HEK293 (cell line): ENCODE data around the gene SLC38A3.

ENCODE experiments used
- GLI4 ChIP-seq: fragments of 450-650 bp; formaldehyde crosslinking; IDR thresholded peaks from 2 replicates; pipeline ENCODE4 v1.5.1; 2016; ENCODE audit warnings: missing biosample characterization, missing genetic modification characterization
- KLF1 ChIP-seq: fragments of 450-650 bp; formaldehyde crosslinking; IDR thresholded peaks from 2 replicates; pipeline ENCODE4 v1.5.1; 2016; ENCODE audit warnings: missing biosample characterization, missing genetic modification characterization
- KLF10 ChIP-seq: fragments of 450-650 bp; IDR thresholded peaks from 2 replicates; pipeline ENCODE4 v1.5.1; 2018; ENCODE audit warnings: missing biosample characterization, mild to moderate bottlenecking, missing genetic modification characterization
- SP3 ChIP-seq: fragments of 450-650 bp; formaldehyde crosslinking; IDR thresholded peaks from 2 replicates; pipeline ENCODE4 v1.5.1; 2016; ENCODE audit warnings: missing biosample characterization, missing genetic modification characterization
- TRIM28 ChIP-seq: IDR thresholded peaks from 2 replicates; pipeline ENCODE4 v1.6.1; 2011; ENCODE audit warnings: low read length, control low read depth, borderline replicate concordance
- WT1 ChIP-seq: fragments of 450-650 bp; formaldehyde crosslinking; IDR thresholded peaks from 2 replicates; pipeline ENCODE4 v1.5.1; 2016; ENCODE audit warnings: missing biosample characterization, missing genetic modification characterization
- YY1 ChIP-seq: fragments of 450-650 bp; formaldehyde crosslinking; IDR thresholded peaks from 2 replicates; pipeline ENCODE4 v1.5.1; 2018; ENCODE audit warnings: missing biosample characterization, missing genetic modification characterization
- ZBTB17 ChIP-seq: fragments of 450-650 bp; formaldehyde crosslinking; IDR thresholded peaks from 2 replicates; pipeline ENCODE4 v1.5.1; 2016; ENCODE audit warnings: missing biosample characterization, missing genetic modification characterization
- ZEB2 ChIP-seq: fragments of 450-650 bp; formaldehyde crosslinking; IDR thresholded peaks from 2 replicates; pipeline ENCODE4 v1.5.1; 2016; ENCODE audit warnings: missing biosample characterization, missing genetic modification characterization
- ZFP3 ChIP-seq: fragments of 450-650 bp; formaldehyde crosslinking; IDR thresholded peaks from 2 replicates; pipeline ENCODE4 v1.5.1; 2016; ENCODE audit warnings: low read depth, missing biosample characterization, missing genetic modification characterization
- ZNF175 ChIP-seq: fragments of 450-650 bp; formaldehyde crosslinking; IDR thresholded peaks from 2 replicates; pipeline ENCODE4 v1.5.1; 2016; ENCODE audit warnings: missing biosample characterization, missing genetic modification characterization
- ZNF214 ChIP-seq: fragments of 450-650 bp; formaldehyde crosslinking; IDR thresholded peaks from 2 replicates; pipeline ENCODE4 v1.5.1; 2017; ENCODE audit warnings: missing biosample characterization, mild to moderate bottlenecking, missing genetic modification characterization, borderline replicate concordance
- ZNF223 ChIP-seq: fragments of 450-650 bp; formaldehyde crosslinking; IDR thresholded peaks from 2 replicates; pipeline ENCODE4 v1.5.1; 2016; ENCODE audit warnings: missing biosample characterization, missing genetic modification characterization
- ZNF302 ChIP-seq: fragments of 450-650 bp; formaldehyde crosslinking; IDR thresholded peaks from 2 replicates; pipeline ENCODE4 v1.5.1; 2016; ENCODE audit warnings: missing biosample characterization, missing genetic modification characterization, low read depth
- ZNF335 ChIP-seq: fragments of 450-650 bp; formaldehyde crosslinking; conservative IDR thresholded peaks from 2 replicates; pipeline ENCODE4 v1.5.1; 2016; ENCODE audit warnings: missing biosample characterization, missing genetic modification characterization
- ZNF341 ChIP-seq: fragments of 450-650 bp; formaldehyde crosslinking; IDR thresholded peaks from 2 replicates; pipeline ENCODE4; 2016; ENCODE audit warnings: low read depth, missing biosample characterization, missing genetic modification characterization
- ZNF423 ChIP-seq: fragments of 450-650 bp; formaldehyde crosslinking; IDR thresholded peaks from 2 replicates; pipeline ENCODE4 v1.5.1; 2016; ENCODE audit warnings: missing biosample characterization, missing genetic modification characterization
- ZNF426 ChIP-seq: fragments of 450-650 bp; formaldehyde crosslinking; IDR thresholded peaks from 2 replicates; pipeline ENCODE4 v1.5.1; 2017; ENCODE audit warnings: missing biosample characterization, missing genetic modification characterization, mild to moderate bottlenecking, inconsistent platforms, moderate library complexity
- ZNF449 ChIP-seq: fragments of 450-650 bp; formaldehyde crosslinking; IDR thresholded peaks from 2 replicates; pipeline ENCODE4 v1.5.1; 2017; ENCODE audit warnings: missing biosample characterization, mild to moderate bottlenecking, missing genetic modification characterization, moderate library complexity
- ZNF501 ChIP-seq: fragments of 450-650 bp; formaldehyde crosslinking; IDR thresholded peaks from 2 replicates; pipeline ENCODE4 v1.5.1; 2016; ENCODE audit warnings: missing biosample characterization, missing genetic modification characterization
- ZSCAN30 ChIP-seq: fragments of 450-650 bp; IDR thresholded peaks from 2 replicates; pipeline ENCODE4 v1.5.1; 2018; ENCODE audit warnings: missing biosample characterization, mild to moderate bottlenecking, missing genetic modification characterization, moderate library complexity
- TF ChIP-seq, protein P1 (sequence below): fragments of 450-650 bp; formaldehyde crosslinking; IDR thresholded peaks from 2 replicates; pipeline ENCODE4 v1.5.1; 2017; ENCODE audit warnings: missing biosample characterization, missing genetic modification characterization
- TF ChIP-seq, protein P2 (sequence below): fragments of 450-650 bp; IDR thresholded peaks from 2 replicates; pipeline ENCODE4 v1.5.1; 2018; ENCODE audit warnings: missing biosample characterization, mild to moderate bottlenecking, missing genetic modification characterization
- TF ChIP-seq, protein P3 (sequence below): fragments of 450-650 bp; formaldehyde crosslinking; IDR thresholded peaks from 2 replicates; pipeline ENCODE4 v1.5.1; 2017; ENCODE audit warnings: missing biosample characterization, missing genetic modification characterization
- TF ChIP-seq, protein P4 (sequence below): sonication (generic); formaldehyde crosslinking; IDR thresholded peaks from 2 replicates; pipeline ENCODE4 v1.8.1; 2022; ENCODE audit warnings: mild to moderate bottlenecking, moderate library complexity, missing genetic modification reagents
- TF ChIP-seq, protein P5 (sequence below): fragments of 450-650 bp; formaldehyde crosslinking; IDR thresholded peaks from 2 replicates; pipeline ENCODE4 v1.5.1; 2017; ENCODE audit warnings: missing biosample characterization, missing genetic modification characterization

The SLC38A3 gene

DNA sequence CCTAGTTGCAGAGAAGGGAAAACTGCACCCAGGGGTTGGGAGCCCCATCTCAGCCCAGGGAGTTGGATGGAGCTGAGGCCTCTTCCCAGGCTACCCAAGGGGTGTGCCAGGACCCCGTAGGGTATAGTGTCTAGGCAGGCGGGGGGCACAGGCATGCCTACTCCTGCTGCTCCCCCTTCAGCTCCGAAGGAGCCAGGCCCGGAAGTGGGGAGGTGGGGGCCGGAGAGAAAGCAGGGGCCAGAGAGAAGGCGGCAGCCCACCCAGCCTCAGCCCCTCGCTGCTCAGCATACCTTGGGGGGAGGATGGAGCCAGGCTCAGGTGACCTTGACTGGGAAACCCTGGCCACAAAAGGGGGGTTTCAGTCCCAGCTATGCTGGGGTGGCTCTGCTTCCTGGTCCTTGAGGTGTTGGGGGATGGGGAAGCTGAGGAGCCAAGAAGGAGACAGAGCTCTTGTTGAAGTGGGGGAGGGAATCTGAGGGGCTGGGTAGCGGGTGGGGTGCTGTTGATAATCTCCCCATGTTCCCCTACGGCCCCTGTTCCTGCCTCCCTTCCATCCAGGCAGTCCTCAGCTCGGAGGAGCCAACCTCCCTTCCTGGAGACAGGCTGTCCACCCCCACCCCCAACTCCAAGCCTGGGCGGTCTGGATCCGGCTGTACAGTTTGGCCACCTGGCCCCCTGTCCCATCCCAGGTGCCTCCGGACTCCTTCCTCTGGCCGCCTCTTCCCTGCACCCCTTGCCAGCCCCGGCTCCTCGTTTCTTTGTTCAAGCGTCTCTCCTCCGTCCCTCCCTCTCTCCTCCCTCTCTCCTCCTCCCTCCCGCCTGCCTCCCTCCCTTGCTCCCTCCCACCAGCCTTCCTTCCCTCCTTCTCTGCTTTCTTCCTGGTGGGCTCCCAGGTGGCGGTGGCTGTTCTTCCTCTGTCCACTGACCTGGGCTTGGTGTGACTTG is 48.2 kb upstream of the SLC38A3 start (continued):
- no peak for TF ChIP-seq ZNF214 (tag by site-specific recombination)
- TF ChIP-seq YY1: no peak
- TF ChIP-seq KLF10 (tag by site-specific recombination): no peak
- TF ChIP-seq, protein P1, sequence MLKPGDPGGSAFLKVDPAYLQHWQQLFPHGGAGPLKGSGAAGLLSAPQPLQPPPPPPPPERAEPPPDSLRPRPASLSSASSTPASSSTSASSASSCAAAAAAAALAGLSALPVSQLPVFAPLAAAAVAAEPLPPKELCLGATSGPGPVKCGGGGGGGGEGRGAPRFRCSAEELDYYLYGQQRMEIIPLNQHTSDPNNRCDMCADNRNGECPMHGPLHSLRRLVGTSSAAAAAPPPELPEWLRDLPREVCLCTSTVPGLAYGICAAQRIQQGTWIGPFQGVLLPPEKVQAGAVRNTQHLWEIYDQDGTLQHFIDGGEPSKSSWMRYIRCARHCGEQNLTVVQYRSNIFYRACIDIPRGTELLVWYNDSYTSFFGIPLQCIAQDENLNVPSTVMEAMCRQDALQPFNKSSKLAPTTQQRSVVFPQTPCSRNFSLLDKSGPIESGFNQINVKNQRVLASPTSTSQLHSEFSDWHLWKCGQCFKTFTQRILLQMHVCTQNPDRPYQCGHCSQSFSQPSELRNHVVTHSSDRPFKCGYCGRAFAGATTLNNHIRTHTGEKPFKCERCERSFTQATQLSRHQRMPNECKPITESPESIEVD (tag by site-specific recombination): no peak
- TF ChIP-seq ZBTB17: no peak
- TF ChIP-seq ZNF341 (tag by site-specific recombination): peak; percentile 60; the same call in 1 of the 2 replicates
- TF ChIP-seq WT1 (tag by site-specific recombination): peak; percentile 86
- TF ChIP-seq TRIM28: no peak
- TF ChIP-seq SP3 (tag by site-specific recombination): peak; percentile 90
- no peak for TF ChIP-seq ZFP3 (tag by site-specific recombination)
- TF ChIP-seq ZNF501 (tag by site-specific recombination): no peak
- TF ChIP-seq, protein P2, sequence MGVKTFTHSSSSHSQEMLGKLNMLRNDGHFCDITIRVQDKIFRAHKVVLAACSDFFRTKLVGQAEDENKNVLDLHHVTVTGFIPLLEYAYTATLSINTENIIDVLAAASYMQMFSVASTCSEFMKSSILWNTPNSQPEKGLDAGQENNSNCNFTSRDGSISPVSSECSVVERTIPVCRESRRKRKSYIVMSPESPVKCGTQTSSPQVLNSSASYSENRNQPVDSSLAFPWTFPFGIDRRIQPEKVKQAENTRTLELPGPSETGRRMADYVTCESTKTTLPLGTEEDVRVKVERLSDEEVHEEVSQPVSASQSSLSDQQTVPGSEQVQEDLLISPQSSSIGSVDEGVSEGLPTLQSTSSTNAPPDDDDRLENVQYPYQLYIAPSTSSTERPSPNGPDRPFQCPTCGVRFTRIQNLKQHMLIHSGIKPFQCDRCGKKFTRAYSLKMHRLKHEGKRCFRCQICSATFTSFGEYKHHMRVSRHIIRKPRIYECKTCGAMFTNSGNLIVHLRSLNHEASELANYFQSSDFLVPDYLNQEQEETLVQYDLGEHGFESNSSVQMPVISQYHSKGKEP (tag by site-specific recombination): no peak
- TF ChIP-seq KLF1: no peak
- no peak for TF ChIP-seq ZNF335 (tag by site-specific recombination)
- TF ChIP-seq, protein P3, sequence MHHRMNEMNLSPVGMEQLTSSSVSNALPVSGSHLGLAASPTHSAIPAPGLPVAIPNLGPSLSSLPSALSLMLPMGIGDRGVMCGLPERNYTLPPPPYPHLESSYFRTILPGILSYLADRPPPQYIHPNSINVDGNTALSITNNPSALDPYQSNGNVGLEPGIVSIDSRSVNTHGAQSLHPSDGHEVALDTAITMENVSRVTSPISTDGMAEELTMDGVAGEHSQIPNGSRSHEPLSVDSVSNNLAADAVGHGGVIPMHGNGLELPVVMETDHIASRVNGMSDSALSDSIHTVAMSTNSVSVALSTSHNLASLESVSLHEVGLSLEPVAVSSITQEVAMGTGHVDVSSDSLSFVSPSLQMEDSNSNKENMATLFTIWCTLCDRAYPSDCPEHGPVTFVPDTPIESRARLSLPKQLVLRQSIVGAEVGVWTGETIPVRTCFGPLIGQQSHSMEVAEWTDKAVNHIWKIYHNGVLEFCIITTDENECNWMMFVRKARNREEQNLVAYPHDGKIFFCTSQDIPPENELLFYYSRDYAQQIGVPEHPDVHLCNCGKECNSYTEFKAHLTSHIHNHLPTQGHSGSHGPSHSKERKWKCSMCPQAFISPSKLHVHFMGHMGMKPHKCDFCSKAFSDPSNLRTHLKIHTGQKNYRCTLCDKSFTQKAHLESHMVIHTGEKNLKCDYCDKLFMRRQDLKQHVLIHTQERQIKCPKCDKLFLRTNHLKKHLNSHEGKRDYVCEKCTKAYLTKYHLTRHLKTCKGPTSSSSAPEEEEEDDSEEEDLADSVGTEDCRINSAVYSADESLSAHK: no peak
- no peak for TF ChIP-seq ZNF302 (tag by site-specific recombination)
- no peak for TF ChIP-seq ZNF175 (tag by site-specific recombination)
- TF ChIP-seq ZNF423 (tag by site-specific recombination): no peak
- TF ChIP-seq ZEB2 (tag by site-specific recombination): no peak
- TF ChIP-seq GLI4 (tag by site-specific recombination): no peak
- TF ChIP-seq ZSCAN30 (tag by site-specific recombination): no peak
- no peak for TF ChIP-seq ZNF223 (tag by site-specific recombination)
- TF ChIP-seq, protein P4, sequence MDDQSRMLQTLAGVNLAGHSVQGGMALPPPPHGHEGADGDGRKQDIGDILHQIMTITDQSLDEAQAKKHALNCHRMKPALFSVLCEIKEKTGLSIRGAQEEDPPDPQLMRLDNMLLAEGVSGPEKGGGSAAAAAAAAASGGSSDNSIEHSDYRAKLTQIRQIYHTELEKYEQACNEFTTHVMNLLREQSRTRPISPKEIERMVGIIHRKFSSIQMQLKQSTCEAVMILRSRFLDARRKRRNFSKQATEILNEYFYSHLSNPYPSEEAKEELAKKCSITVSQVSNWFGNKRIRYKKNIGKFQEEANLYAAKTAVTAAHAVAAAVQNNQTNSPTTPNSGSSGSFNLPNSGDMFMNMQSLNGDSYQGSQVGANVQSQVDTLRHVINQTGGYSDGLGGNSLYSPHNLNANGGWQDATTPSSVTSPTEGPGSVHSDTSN: no peak
- TF ChIP-seq, protein P5, sequence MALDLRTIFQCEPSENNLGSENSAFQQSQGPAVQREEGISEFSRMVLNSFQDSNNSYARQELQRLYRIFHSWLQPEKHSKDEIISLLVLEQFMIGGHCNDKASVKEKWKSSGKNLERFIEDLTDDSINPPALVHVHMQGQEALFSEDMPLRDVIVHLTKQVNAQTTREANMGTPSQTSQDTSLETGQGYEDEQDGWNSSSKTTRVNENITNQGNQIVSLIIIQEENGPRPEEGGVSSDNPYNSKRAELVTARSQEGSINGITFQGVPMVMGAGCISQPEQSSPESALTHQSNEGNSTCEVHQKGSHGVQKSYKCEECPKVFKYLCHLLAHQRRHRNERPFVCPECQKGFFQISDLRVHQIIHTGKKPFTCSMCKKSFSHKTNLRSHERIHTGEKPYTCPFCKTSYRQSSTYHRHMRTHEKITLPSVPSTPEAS (tag by site-specific recombination): no peak
- TF ChIP-seq ZNF426 (tag by site-specific recombination): no peak
- no peak for TF ChIP-seq ZNF449 (tag by site-specific recombination)
